ENCODE data around the gene FGD6.
A peak's percentile ranks its signal among the peaks of the same experiment; 100 is the strongest.

Gene FGD6

DNA sequence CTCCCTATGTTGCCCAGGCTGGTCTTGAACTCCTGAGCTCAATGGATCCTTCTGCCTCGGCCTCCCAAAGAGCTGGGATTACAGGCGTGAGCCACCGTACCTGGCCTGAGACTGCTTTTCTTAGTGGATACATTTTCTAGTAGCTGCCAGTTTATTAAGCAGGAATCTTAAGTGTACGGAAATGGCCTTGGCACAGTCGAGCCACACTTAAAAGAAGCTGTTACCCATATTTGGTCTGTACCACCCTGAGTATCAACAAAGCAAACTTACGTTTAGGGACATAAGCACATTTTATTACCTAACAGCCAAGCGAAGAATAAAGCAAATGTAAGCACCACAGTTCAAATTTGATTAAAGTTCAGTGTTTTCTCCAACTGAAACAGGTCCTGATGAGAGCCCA, 93.2 kb downstream of the FGD6 start:
- H3K4me3 ChIP-seq (ENCODE audit: low read depth, low read length), result no peak overlapping the region
- TF ChIP-seq, protein P1, sequence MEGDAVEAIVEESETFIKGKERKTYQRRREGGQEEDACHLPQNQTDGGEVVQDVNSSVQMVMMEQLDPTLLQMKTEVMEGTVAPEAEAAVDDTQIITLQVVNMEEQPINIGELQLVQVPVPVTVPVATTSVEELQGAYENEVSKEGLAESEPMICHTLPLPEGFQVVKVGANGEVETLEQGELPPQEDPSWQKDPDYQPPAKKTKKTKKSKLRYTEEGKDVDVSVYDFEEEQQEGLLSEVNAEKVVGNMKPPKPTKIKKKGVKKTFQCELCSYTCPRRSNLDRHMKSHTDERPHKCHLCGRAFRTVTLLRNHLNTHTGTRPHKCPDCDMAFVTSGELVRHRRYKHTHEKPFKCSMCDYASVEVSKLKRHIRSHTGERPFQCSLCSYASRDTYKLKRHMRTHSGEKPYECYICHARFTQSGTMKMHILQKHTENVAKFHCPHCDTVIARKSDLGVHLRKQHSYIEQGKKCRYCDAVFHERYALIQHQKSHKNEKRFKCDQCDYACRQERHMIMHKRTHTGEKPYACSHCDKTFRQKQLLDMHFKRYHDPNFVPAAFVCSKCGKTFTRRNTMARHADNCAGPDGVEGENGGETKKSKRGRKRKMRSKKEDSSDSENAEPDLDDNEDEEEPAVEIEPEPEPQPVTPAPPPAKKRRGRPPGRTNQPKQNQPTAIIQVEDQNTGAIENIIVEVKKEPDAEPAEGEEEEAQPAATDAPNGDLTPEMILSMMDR (IDR thresholded peaks at IDR 0.05; ENCODE audit: low read depth, low read length), result no peak

DNA sequence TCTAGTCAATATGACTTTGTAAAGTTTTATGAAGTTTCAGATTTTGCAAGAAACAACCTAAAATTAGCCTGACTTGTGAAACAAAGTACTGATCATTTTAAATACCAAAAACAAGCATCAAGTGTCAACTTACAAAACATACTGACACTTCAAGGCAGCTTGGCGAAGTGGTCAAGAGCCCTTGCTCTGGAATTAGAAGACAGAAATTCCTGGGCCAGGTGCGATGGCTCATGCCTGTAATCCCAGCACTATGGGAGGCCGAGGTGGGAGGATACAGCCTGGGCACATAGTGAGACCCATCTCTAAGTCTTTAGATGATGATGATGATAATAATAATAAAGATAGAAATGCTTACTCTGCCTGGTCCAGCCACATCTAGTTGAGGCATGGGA, 98.5 kb downstream of the FGD6 start:
- TF ChIP-seq, protein P1 (IDR thresholded peaks at IDR 0.05; ENCODE audit: low read depth, low read length), result no peak

DNA sequence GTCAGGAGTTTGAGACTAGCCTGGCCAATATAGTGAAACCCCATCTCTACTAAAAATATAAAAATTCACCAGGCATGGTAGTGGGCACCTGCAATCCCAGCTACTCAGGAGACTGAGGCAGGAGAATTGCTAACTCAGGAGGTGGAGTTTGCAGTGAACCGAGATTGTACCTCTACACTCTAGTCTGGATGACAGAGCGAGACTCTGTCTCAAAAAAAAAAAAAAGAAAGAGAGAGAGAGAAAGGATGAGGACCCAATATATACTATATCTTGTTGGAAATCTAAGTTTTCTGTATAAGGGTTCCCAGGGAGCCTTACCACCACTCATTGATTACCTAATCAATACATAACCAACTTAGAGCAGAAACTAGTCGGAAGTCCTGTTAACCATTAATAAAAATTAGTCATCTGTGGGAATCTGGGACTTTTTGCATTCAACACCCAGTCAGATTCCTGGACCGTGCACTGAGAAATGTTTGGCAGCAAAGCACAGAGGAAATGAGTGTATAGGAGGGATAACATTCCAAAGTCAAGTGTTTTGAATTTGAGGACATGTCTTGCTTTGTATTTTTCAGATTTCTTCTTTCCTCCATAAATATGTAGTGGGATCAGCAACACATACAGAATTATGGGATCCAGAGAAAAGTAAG, 99.0 kb downstream of the FGD6 start:
- H3K4me3 ChIP-seq (ENCODE audit: low read depth, low read length), result no peak overlapping the region
- TF ChIP-seq, protein P1 (IDR thresholded peaks at IDR 0.05; ENCODE audit: low read depth, low read length), result no peak

More for the DNA sequence above, 98.5 kb downstream of the FGD6 start:
- H3K4me3 ChIP-seq (ENCODE audit: low read depth, low read length), result no peak overlapping the region

DNA sequence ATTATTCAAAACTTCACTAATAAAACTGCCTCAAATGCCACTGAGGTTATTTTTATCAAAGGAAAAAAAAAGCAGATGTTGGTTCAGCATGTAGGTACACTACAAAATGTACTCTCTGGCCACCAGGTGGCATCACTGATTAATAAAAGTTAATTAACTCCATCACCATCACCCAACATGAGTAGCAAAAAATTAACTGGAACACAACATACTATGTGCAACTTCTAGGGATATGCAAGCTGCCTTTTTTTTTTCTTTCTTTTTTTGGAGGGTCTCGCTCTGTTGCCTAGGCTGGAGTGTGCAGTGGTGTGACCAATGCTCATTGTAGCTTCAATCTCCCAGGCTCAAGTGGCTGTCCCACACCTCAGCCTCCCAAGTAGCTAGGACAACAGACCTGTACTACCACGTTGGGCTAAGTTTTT, 100.1 kb downstream of the FGD6 start:
- TF ChIP-seq, protein P1 (IDR thresholded peaks at IDR 0.05; ENCODE audit: low read depth, low read length), result peak; percentile 12; the same call in 1 of the 2 replicates
- H3K4me3 ChIP-seq (ENCODE audit: low read depth, low read length), result no peak overlapping the region

DNA sequence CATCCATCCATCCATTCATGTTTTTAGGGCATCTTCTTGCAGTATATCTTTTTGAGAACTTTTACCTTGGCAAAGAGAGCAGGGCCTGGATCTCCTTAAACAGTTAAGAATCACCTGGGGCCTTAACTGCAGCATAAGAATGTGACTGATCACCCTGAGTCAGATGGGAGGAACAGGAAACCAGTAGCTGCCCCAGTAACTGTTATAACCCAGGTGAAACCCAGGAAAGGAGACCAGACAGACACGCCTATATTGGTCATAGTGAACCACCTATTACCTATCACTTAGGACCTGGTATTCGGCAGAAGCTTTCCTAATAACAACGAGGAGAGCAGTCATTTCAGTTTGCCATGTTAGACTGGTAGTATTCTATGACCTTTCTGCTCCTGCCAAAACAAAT, 100.5 kb downstream of the FGD6 start:
- TF ChIP-seq, protein P1 (IDR thresholded peaks at IDR 0.05; ENCODE audit: low read depth, low read length), result no peak

DNA sequence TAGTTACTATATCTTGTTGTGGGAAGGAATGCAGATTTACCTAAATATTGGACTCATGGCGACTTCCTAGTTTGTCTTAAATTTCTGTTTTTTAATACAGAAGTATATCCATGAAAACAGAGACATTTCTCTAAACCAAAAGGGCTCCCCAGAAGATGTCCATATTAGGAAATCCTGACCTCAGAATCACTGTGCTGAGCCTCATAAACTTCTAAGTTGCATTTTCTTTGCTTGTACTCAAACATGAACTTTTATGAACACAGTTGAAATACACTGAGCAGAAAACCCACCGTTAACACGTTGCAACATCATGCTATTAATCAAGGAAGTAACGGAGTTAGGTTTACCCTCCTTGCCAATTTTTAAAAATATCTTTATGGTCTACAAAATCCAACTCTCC, 100.9 kb downstream of the FGD6 start:
- TF ChIP-seq, protein P1 (IDR thresholded peaks at IDR 0.05; ENCODE audit: low read depth, low read length), result no peak
- H3K4me3 ChIP-seq (ENCODE audit: low read depth, low read length), result no peak overlapping the region

More for the DNA sequence above, 100.5 kb downstream of the FGD6 start:
- no peak overlapping the region for H3K4me3 ChIP-seq (ENCODE audit: low read depth, low read length)

DNA sequence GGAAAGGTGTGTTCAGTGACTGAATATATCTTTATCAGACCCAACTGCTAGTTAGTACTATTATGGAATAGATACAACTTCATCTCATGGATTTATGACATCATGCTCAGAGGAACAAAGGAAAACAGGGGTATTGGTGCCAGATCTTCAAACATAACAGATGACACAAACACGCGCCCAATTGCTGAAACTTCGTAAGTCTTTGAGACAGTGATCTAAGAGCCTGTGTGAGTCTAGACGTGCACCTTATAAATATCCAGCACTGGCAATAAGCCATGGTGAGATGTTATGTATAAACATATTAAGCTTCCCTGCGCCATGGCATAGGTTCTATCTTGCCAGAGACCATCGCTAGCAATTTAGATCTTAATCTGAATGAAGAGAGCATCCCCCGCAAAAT, 101.6 kb downstream of the FGD6 start:
- TF ChIP-seq, protein P1 (IDR thresholded peaks at IDR 0.05; ENCODE audit: low read depth, low read length), result no peak
- no peak overlapping the region for H3K4me3 ChIP-seq (ENCODE audit: low read depth, low read length)

Measured in WI38 (cell line).